GM23338 (cell line): ENCODE results near the gene EVI5. TPM values are rescaled to one million over a fixed set of nuclear protein-coding genes. Genes with fewer than 3 reads are reported as not detected.
A peak's percentile ranks its signal among the peaks of the same experiment; 100 is the strongest.

Experiments used
- ATAC-seq: fragments of 200-7000 bp; cut with Tn5 transposase; 3 replicates; pipeline ENCODE4 v1.9.1; 2020
- DNase-seq: peaks from one replicate; pipeline ENCODE4 v3.0.0-alpha.2; 2015; ENCODE audit warnings: low spot score
- H2AFZ ChIP-seq: fragments of 200-600 bp; sonication (generic); 2 replicates; pipeline ENCODE4 v1.8.0; 2016; ENCODE audit warnings: antibody characterized with exemption, mild to moderate bottlenecking, moderate library complexity
- H3F3A ChIP-seq: fragments of 200-600 bp; sonication (generic); replicated peaks from 2 replicates; pipeline ENCODE4 v1.8.0; 2017; ENCODE audit warnings: antibody characterized with exemption, mixed run types, low read depth
- H3K27ac ChIP-seq: fragments of 200-600 bp; sonication (generic); 2 replicates; pipeline ENCODE4 v1.6.1; 2016; ENCODE audit warnings: low read depth
- H3K27me3 ChIP-seq: fragments of 200-600 bp; sonication (generic); 2 replicates; pipeline ENCODE4 v1.8.0; 2016; ENCODE audit warnings: mild to moderate bottlenecking, mixed run types, moderate library complexity; ENCODE audit not compliant: insufficient read depth
- H3K36me3 ChIP-seq: fragments of 200-600 bp; sonication (generic); 2 replicates; pipeline ENCODE4 v1.8.0; 2016; ENCODE audit warnings: mild to moderate bottlenecking; ENCODE audit not compliant: insufficient read depth
- H3K4me1 ChIP-seq: fragments of 200-600 bp; sonication (generic); 2 replicates; pipeline ENCODE4 v1.8.0; 2016; ENCODE audit warnings: mild to moderate bottlenecking, moderate library complexity; ENCODE audit not compliant: insufficient read depth
- H3K4me2 ChIP-seq: fragments of 200-600 bp; sonication (generic); 2 replicates; pipeline ENCODE4 v1.7.1; 2017; ENCODE audit warnings: mixed run types
- H3K4me3 ChIP-seq: fragments of 200-600 bp; sonication (generic); 2 replicates; pipeline ENCODE4 v1.6.1; 2016; ENCODE audit warnings: mixed run types
- H3K79me2 ChIP-seq: fragments of 200-600 bp; sonication (generic); replicated peaks from 2 replicates; pipeline ENCODE4 v1.8.0; 2017; ENCODE audit warnings: mild to moderate bottlenecking; ENCODE audit not compliant: insufficient read depth
- H3K9me2 ChIP-seq: fragments of 200-600 bp; sonication (generic); 2 replicates; pipeline ENCODE4 v1.8.0; 2017; ENCODE audit not compliant: insufficient read depth
- H4K20me1 ChIP-seq: fragments of 200-600 bp; sonication (generic); replicated peaks from 2 replicates; pipeline ENCODE4 v1.8.0; 2017; ENCODE audit warnings: mild to moderate bottlenecking; ENCODE audit not compliant: insufficient read depth
- H3K27ac Mint-ChIP-seq: 2 replicates; pipeline ENCODE4 v1.8.0; 2020; ENCODE audit warnings: inconsistent platforms, mild to moderate bottlenecking, moderate library complexity, mixed read lengths
- H3K27me3 Mint-ChIP-seq: 3 replicates; pipeline ENCODE4 v1.8.0; 2022; ENCODE audit warnings: low read depth, mild to moderate bottlenecking, moderate library complexity, mixed read lengths, inconsistent platforms; ENCODE audit not compliant: insufficient read depth, poor library complexity
- H3K36me3 Mint-ChIP-seq: 3 replicates; pipeline ENCODE4 v1.8.0; 2021; ENCODE audit warnings: low read depth, mild to moderate bottlenecking, inconsistent platforms, moderate library complexity, mixed read lengths
- H3K4me1 Mint-ChIP-seq: 3 replicates; pipeline ENCODE4 v1.8.0; 2020; ENCODE audit warnings: mild to moderate bottlenecking, inconsistent platforms, mixed read lengths
- H3K4me3 Mint-ChIP-seq: 3 replicates; pipeline ENCODE4 v1.8.0; 2021; ENCODE audit warnings: moderate library complexity, mild to moderate bottlenecking, inconsistent platforms, mixed read lengths
- H3K9me3 Mint-ChIP-seq: 3 replicates; pipeline ENCODE4 v1.8.0; 2020; ENCODE audit warnings: moderate library complexity, mild to moderate bottlenecking, inconsistent platforms, mixed read lengths
- CREB1 ChIP-seq: fragments of 250-450 bp; sonication (Bioruptor Pico); IDR thresholded peaks from 2 replicates; pipeline ENCODE4 v1.5.0; 2020; ENCODE audit warnings: low read depth, mild to moderate bottlenecking, moderate library complexity
- EZH2 ChIP-seq: fragments of 200-600 bp; sonication (generic); IDR thresholded peaks from one replicate; pipeline ENCODE4 v1.8.0; 2017; ENCODE audit warnings: antibody characterized with exemption, mild to moderate bottlenecking, low read depth; ENCODE audit not compliant: unreplicated experiment
- EZH2phosphoT487 ChIP-seq: fragments of 200-600 bp; sonication (generic); IDR thresholded peaks from one replicate; pipeline ENCODE4 v1.8.1; 2018; ENCODE audit warnings: antibody characterized with exemption; ENCODE audit not compliant: unreplicated experiment
- JUNB ChIP-seq: IDR thresholded peaks from one replicate; pipeline ENCODE4 v1.6.1; 2016; ENCODE audit warnings: antibody characterized with exemption; ENCODE audit not compliant: unreplicated experiment
- NANOG ChIP-seq: IDR thresholded peaks from 2 replicates; pipeline ENCODE4 v1.6.1; 2016; ENCODE audit warnings: antibody characterized with exemption, borderline replicate concordance
- POLR2AphosphoS5 ChIP-seq: IDR thresholded peaks from 2 replicates; pipeline ENCODE4 v1.6.1; 2016; ENCODE audit warnings: antibody characterized with exemption, low read depth
- STAT1 ChIP-seq: IDR thresholded peaks from one replicate; pipeline ENCODE4 v1.6.1; 2016; ENCODE audit warnings: antibody characterized with exemption; ENCODE audit not compliant: unreplicated experiment
- ZNF114 ChIP-seq: fragments of 250-450 bp; sonication (Bioruptor Pico); IDR thresholded peaks from 2 replicates; pipeline ENCODE4 v1.5.0; 2020; ENCODE audit warnings: mild to moderate bottlenecking, moderate library complexity
- ZNF331 ChIP-seq: fragments of 250-450 bp; sonication (Bioruptor Pico); IDR thresholded peaks from 2 replicates; pipeline ENCODE4 v1.5.0; 2020; ENCODE audit warnings: low read depth, mild to moderate bottlenecking, moderate library complexity
- polyA plus RNA-seq: library from polyadenylated mRNA; unstranded; fragments of >200 nt; fragmentation: Nextera tagmentation; extraction: Ambion mirVana; gene quantifications from 2 replicates; pipeline ENCODE4 v1.2.1, GENCODE V29; 2016
- total RNA-seq: library from RNA; depleted of rRNA; stranded (reverse); fragments of >200 nt; shearing (Covaris generic); gene quantifications from 2 replicates; pipeline ENCODE4 v1.2.3, GENCODE V29; 2014
- TF ChIP-seq, protein P1 (sequence below), 2 experiments: fragments of 200-600 bp in 1 of 2; sonication (generic) in 1 of 2; conservative IDR thresholded peaks; 2 replicates each; pipeline versions ENCODE4 v1.5.1 to v1.6.1; 2016 to 2017; ENCODE audit warnings: antibody characterized with exemption in 2 of 2, low read depth in 2 of 2, mild to moderate bottlenecking in 2 of 2, moderate library complexity in 1 of 2
- TF ChIP-seq, protein P2 (sequence below): IDR thresholded peaks from 2 replicates; pipeline ENCODE4 v1.6.1; 2016; ENCODE audit warnings: antibody characterized with exemption

Gene EVI5
- total and polyA plus RNA-seq, 2 experiments from 2014 or later = 15.6 to 24.8 TPM

DNA sequence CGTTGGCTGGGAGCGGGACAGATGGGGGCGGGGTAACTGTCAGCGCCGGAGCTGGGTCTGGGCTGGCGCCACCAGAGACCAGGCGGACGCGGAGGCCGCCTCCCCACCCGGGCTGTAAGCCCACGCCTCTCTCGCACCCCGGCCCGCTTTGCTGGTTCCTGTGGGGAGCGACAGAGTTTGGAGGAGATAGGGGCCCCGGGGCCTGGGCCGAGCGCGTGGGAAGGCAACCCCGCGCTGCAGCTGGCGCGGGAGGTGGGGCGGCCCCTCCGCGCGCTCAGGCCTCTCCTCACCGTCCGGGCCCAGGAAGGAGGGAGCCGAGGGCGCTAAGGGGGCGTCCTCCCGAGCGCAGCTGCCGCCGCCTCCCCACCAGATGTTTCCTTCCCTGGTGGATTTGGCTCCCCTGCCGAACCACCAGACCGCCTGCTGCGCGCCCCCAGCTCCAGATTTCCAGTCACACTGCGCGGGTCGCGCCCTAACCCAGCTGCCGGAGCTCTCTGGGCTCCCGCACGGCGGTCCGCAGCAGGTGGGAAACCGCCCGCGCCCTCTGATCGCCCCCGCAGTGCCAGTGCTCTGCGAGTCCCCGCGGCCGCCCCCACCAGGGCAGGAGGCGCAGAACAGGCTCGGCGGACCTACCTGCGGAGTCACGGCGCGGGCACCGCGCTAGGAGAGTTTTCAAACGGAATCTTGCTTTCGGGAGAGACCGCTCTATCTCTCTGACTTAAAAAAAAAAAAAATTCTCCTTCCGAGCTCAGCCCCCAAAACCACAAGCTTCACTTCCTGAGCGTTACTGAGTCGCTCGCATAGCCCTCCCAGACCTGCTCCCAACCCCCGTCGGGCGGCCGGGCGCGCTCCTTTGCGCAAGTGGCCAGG, 299.3 kb downstream of the EVI5 start:
- Mint-ChIP-seq H3K4me3 (peak overlapping the region; percentile 79), H3K9me3 (peaks cover 6% of the 10 kb centered on the region; the same call in 2 of the 3 replicates), H3K27me3 (peaks cover 89% of the 10 kb centered on the region), H3K36me3 (peaks cover 2% of the 10 kb centered on the region; the same call in 1 of the 3 replicates), H3K27ac (no peak overlapping the region), H3K4me1 (peaks cover 28% of the 10 kb centered on the region)
- Histone ChIP-seq H3F3A (peaks cover 13% of the 10 kb centered on the region; the same call in 1 of the 2 replicates), H3K9me2 (no peaks in the 10 kb centered on the region), H3K27me3 (peaks cover 100% of the 10 kb centered on the region), H3K4me1 (peaks cover 14% of the 10 kb centered on the region), H3K27ac (no peak overlapping the region), H4K20me1 (peaks cover 3% of the 10 kb centered on the region), H3K4me2 (peak overlapping the region; percentile 97), H2AFZ (peak overlapping the region; percentile 97), H3K4me3 (peak overlapping the region; percentile 75), H3K79me2 (no peaks in the 10 kb centered on the region), H3K36me3 (no peaks in the 10 kb centered on the region)
- ATAC-seq (peak; percentile 35), DNase-seq (peak; percentile 84)
- TF ChIP-seq, protein P1, sequence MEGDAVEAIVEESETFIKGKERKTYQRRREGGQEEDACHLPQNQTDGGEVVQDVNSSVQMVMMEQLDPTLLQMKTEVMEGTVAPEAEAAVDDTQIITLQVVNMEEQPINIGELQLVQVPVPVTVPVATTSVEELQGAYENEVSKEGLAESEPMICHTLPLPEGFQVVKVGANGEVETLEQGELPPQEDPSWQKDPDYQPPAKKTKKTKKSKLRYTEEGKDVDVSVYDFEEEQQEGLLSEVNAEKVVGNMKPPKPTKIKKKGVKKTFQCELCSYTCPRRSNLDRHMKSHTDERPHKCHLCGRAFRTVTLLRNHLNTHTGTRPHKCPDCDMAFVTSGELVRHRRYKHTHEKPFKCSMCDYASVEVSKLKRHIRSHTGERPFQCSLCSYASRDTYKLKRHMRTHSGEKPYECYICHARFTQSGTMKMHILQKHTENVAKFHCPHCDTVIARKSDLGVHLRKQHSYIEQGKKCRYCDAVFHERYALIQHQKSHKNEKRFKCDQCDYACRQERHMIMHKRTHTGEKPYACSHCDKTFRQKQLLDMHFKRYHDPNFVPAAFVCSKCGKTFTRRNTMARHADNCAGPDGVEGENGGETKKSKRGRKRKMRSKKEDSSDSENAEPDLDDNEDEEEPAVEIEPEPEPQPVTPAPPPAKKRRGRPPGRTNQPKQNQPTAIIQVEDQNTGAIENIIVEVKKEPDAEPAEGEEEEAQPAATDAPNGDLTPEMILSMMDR (conservative IDR thresholded peaks at IDR 0.05; ENCODE audit: low read depth in 2 of 2) = peak; percentile 39 to 47
- TF ChIP-seq EZH2phosphoT487 (peak; percentile 49), CREB1 (CRISPR knock-in tag) (no peak), NANOG (no peak), STAT1 (no peak), EZH2 (peak; percentile 94)
- TF ChIP-seq, protein P2, sequence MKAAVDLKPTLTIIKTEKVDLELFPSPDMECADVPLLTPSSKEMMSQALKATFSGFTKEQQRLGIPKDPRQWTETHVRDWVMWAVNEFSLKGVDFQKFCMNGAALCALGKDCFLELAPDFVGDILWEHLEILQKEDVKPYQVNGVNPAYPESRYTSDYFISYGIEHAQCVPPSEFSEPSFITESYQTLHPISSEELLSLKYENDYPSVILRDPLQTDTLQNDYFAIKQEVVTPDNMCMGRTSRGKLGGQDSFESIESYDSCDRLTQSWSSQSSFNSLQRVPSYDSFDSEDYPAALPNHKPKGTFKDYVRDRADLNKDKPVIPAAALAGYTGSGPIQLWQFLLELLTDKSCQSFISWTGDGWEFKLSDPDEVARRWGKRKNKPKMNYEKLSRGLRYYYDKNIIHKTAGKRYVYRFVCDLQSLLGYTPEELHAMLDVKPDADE = no peak

DNA sequence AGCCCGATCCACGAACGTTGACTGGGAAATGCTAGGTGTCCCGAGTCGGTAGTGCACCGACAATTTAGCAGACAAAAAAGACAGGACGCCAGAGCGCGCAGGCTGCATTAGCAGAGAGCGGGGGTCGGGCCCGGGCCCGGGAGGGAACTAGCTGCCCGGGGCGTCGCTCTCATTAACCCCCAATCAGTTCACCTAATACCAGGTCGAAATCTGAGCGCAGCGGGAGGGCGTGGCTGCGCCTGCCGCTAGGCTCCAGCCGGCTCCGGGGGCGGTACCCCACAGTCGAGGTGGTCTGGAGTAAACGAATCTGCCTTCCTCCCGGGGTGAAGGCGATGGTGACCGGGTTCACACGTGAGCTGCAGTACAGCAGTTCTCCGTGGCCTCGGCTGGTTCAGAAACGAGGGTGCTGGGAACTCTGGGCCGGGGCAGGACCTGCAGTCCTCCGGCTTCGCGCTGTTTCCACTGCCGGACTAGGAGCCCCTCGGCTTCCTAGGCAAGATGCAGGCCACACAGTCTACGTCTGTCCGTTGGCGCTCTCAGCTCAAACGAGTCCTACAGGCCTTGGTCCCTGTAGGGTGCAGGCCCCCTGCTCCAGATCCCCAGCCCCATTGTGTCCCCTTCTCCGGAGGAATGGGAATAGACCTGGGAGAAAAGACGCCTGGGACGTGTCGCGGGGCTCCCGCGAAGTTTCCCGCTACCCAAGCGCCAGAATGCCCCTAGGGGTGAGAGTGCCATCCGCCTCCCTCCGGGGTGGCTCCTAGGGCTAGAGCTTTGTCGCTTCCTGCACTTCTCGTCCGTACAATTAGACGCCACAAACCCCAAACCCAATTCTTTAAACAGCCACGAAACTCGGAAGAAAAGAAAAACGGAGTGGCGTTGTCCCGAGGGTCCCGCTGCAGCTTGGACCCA, 300.2 kb downstream of the EVI5 start:
- DNase-seq = peak; percentile 64
- Histone ChIP-seq H3K79me2 (no peaks in the 10 kb centered on the region), H3K27ac (no peak overlapping the region), H3K9me2 (no peaks in the 10 kb centered on the region), H3K36me3 (no peaks in the 10 kb centered on the region), H2AFZ (peak overlapping the region; percentile 97), H3K4me3 (peak overlapping the region; percentile 75), H3K4me1 (peaks cover 15% of the 10 kb centered on the region), H3K4me2 (peak overlapping the region; percentile 97), H4K20me1 (peaks cover 3% of the 10 kb centered on the region), H3K27me3 (peaks cover 100% of the 10 kb centered on the region), H3F3A (peaks cover 13% of the 10 kb centered on the region; the same call in 1 of the 2 replicates)
- Mint-ChIP-seq H3K4me3 (peak overlapping the region; percentile 75), H3K9me3 (peaks cover 12% of the 10 kb centered on the region), H3K36me3 (peaks cover 6% of the 10 kb centered on the region; the same call in 2 of the 3 replicates), H3K4me1 (peaks cover 33% of the 10 kb centered on the region), H3K27ac (no peak overlapping the region), H3K27me3 (peaks cover 97% of the 10 kb centered on the region)
- peak; percentile 3 for ATAC-seq
- TF ChIP-seq STAT1 (no peak), ZNF331 (CRISPR knock-in tag) (no peak), CREB1 (CRISPR knock-in tag) (no peak), NANOG (no peak), JUNB (no peak), ZNF114 (CRISPR knock-in tag) (no peak), POLR2AphosphoS5 (no peak)
- TF ChIP-seq, protein P1 (conservative IDR thresholded peaks at IDR 0.05; ENCODE audit: low read depth in 2 of 2) = 0 out of 4 replicates have a peak, but pooled peaks of 1 of the 2 experiments have one; percentile 12
- TF ChIP-seq, protein P2 = no peak
